Motor neuron (in vitro differentiated cells): ENCODE data around the gene NECAP2. TPM values are rescaled to one million over a fixed set of nuclear protein-coding genes. Genes with fewer than 3 reads are reported as not detected.
A peak's percentile ranks its signal among the peaks of the same experiment; 100 is the strongest.
"Not testable (repeated sequence)": the region's sequence is repeated elsewhere in the genome, so short reads cannot be mapped to it uniquely, and the experiment has no call there.

Experiments
- ATAC-seq, 8 experiments: fragments of 200-7000 bp; cut with Tn5 transposase; replicated peaks in 6 of 8; 2 replicates each; pipeline ENCODE4 v1.8.0; 2021; ENCODE audit warnings: mild to moderate bottlenecking in 8 of 8, moderate library complexity in 8 of 8
- H3K27ac ChIP-seq, 2 donors: fragments of 250-450 bp; sonication (Bioruptor Pico); 2 replicates each; pipeline ENCODE4 v1.9.0; 2021; ENCODE audit warnings: antibody characterized with exemption in 2 of 2, mild to moderate bottlenecking in 2 of 2, moderate library complexity in 1 of 2
- H3K4me1 ChIP-seq, 2 donors: fragments of 250-450 bp; sonication (Bioruptor Pico); replicated peaks in 1 of 2; 2 replicates each; pipeline ENCODE4 v1.6.1; 2021; ENCODE audit warnings: antibody characterized with exemption in 2 of 2, mild to moderate bottlenecking in 2 of 2, moderate library complexity in 1 of 2
- H3K4me3 ChIP-seq, 5 donors: fragments of 250-450 bp; sonication (Bioruptor Pico); 2 replicates each; pipeline ENCODE4 v1.9.0; 2021; ENCODE audit warnings: antibody characterized with exemption in 5 of 5, mild to moderate bottlenecking in 5 of 5, moderate library complexity in 4 of 5
- WGBS, 10 experiments: fragments of 450-650 bp; shearing (Covaris generic); methylation state at CpG; one replicate each; pipeline ENCODE4 v1.0.0; 2022; 5-methylcytosine and 5-hydroxymethylcytosine counted together
- in situ Hi-C, 9 experiments: fragments of 400-800 bp; cut with MboI; loops; one replicate each; pipeline ENCODE4 v1.15.0; 2021; ENCODE audit warnings: low sequenced_read_pairs in 9 of 9, low pct_unique_long_range_greater_than_20kb in 2 of 9; ENCODE audit not compliant: unreplicated experiment in 9 of 9
- total RNA-seq, 8 experiments: library from RNA; unstranded; fragments of 300-600 nt; gene quantifications; 2 replicates each; pipeline versions ENCODE4 v1.2.3 to v1.2.4, GENCODE V29; 2022

The NECAP2 gene
- total RNA-seq, 8 experiments from 2014 or later: 23.9 to 77.3 (median 47.2) TPM

- H3K27ac ChIP-seq: no peak overlapping the region
- no peak for ATAC-seq
- in situ Hi-C loops: no loop called here
- no peak overlapping the region for H3K4me3 ChIP-seq
- no peaks in the 10 kb centered on the region for H3K4me1 ChIP-seq
- WGBS, 10 experiments: 80 to 100% (median 92%) methylated on average over 1 to 6 of the region's 6 CpGs; no CpG with 5 or more reads in 1 of the 10 experiments
Measured at GRCh38 chr1:16450863-16451481, 10.4 kb downstream of the NECAP2 start.

- 85 to 100% (median 93%) methylated on average over 1 to 8 of the region's 13 CpGs; no CpG with 5 or more reads in 4 of the 10 experiments for WGBS, 10 experiments
- in situ Hi-C loops: no loop called here
- Histone ChIP-seq H3K4me1 (no peaks in the 10 kb centered on the region), H3K27ac (no peak overlapping the region), H3K4me3 (no peak overlapping the region)
- ATAC-seq: peak in 2 of 8 experiments; percentile 7 to 17
Measured at GRCh38 chr1:16451841-16452528, 11.5 kb downstream of the NECAP2 start.

DNA sequence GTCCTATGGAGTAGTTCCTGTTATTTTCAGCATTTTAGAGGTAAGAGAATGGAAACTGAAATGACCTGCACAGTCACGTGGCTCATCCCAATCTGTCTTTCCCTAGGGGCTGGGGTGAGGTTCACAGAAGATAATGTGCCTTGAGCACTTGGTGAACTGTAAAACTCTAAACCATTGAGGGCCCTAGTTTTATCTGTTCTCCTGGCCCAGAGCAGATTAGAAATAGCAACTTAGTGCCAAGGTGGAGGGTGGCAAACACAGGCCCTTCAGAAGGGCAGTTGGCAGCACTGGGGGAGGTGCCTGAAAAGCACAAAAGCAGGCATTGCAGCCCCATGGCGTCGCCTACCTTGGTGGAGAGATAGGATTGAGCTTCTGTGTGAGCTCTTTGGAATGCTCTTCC, 14.4 kb downstream of the NECAP2 start:
- 71 to 100% (median 92%) methylated on average over 1 to 2 of the region's 3 CpGs; no CpG with 5 or more reads in 5 of the 10 experiments for WGBS, 10 experiments
- H3K27ac ChIP-seq, ATAC-seq, H3K4me1 ChIP-seq, H3K4me3 ChIP-seq, in situ Hi-C loops: not testable (repeated sequence)

GRCh38 chr1:16456151-16456550, 15.6 kb downstream of the NECAP2 start:
- ATAC-seq: peak in 1 of 8 experiments; percentile 8
- WGBS, 10 experiments: 20 to 100% (median 98%) methylated on average over 1 to 10 of the region's 10 CpGs; no CpG with 5 or more reads in 4 of the 10 experiments
- in situ Hi-C loops, H3K4me3 ChIP-seq, H3K4me1 ChIP-seq, H3K27ac ChIP-seq: not testable (repeated sequence)

DNA sequence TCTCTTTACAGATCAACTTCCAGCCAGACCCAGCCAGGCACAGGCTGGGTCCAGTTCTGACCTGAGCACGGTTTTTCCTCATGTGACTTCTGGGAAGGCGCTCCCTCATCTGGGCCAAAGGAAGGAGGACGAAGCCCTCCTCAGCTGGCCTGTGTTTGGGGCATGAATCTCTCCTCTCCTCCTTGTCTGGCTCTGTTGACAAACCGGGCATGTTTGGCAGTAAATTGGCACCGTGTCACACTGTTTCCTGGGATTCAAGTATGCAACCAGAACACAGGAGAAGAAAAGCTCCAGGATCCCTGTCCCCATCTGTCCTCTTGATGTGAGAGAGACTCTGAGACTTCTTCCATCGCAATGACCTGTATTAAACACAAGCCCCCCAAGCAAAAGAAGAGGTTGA, 18.3 kb downstream of the NECAP2 start:
- H3K4me1 ChIP-seq: no peaks in the 10 kb centered on the region
- H3K4me3 ChIP-seq: no peak overlapping the region
- 72 to 93% (median 81%) methylated on average over 2 to 5 of the region's 6 CpGs; no CpG with 5 or more reads in 2 of the 10 experiments for WGBS, 10 experiments
- H3K27ac ChIP-seq: no peak overlapping the region
- in situ Hi-C loops: no loop called here
- ATAC-seq: peak in 6 of 8 experiments; percentile 5 to 74 (median 63)

DNA sequence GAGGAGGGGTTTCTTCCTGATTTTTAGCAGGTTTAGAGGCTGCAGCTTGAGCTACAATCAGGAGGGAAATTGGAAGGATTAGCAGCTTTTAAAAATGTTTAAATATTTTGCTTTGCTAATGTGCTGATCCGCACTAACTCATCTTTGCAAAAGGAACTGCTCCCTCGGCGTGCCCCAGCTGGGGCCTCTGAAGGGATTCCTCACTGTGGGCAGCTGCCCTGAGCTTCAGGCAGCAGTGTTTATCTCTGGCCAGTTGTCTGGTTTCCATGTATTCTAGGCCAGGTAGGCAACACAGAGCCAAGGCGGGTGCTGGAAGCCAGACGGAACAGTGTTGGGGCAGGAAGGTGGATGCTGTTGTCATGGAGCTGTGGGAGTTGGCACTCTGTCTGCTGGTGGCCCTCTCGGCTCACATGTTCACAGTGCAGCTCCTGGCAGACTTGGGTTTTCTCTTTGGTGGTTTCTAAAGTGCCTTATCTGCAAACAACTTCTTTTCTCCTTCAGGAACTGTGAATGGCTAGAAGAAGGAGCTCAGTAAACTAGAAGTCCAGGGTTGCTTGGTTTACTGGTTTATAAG, 18.9 kb downstream of the NECAP2 start:
- ATAC-seq: peak in 5 of 8 experiments; percentile 34 to 77 (median 59)
- in situ Hi-C loops: no loop called here
- Histone ChIP-seq H3K4me1 (no peaks in the 10 kb centered on the region), H3K27ac (no peak overlapping the region), H3K4me3 (no peak overlapping the region)
- 13 to 100% (median 82%) methylated on average over 1 to 6 of the region's 6 CpGs; no CpG with 5 or more reads in 2 of the 10 experiments for WGBS, 10 experiments

GRCh38 chr1:16461681-16462080, 21.2 kb downstream of the NECAP2 start:
- WGBS, 10 experiments: 60 to 100% (median 97%) methylated on average over 1 to 3 of the region's 3 CpGs; no CpG with 5 or more reads in 6 of the 10 experiments
- in situ Hi-C loops: no loop called here
- no peak overlapping the region for H3K27ac ChIP-seq
- H3K4me3 ChIP-seq: no peak overlapping the region
- ATAC-seq: peak in 1 of 8 experiments; percentile 11
- H3K4me1 ChIP-seq: no peaks in the 10 kb centered on the region

- WGBS, 10 experiments: 94 to 100% (median 95%) methylated on average over 1 to 6 of the region's 7 CpGs; no CpG with 5 or more reads in 2 of the 10 experiments
- H3K27ac ChIP-seq: no peak overlapping the region
- no peaks in the 10 kb centered on the region for H3K4me1 ChIP-seq
- in situ Hi-C loops: no loop called here
- no peak for ATAC-seq
- H3K4me3 ChIP-seq: no peak overlapping the region
Measured at GRCh38 chr1:16462773-16463330, 22.3 kb downstream of the NECAP2 start.

DNA sequence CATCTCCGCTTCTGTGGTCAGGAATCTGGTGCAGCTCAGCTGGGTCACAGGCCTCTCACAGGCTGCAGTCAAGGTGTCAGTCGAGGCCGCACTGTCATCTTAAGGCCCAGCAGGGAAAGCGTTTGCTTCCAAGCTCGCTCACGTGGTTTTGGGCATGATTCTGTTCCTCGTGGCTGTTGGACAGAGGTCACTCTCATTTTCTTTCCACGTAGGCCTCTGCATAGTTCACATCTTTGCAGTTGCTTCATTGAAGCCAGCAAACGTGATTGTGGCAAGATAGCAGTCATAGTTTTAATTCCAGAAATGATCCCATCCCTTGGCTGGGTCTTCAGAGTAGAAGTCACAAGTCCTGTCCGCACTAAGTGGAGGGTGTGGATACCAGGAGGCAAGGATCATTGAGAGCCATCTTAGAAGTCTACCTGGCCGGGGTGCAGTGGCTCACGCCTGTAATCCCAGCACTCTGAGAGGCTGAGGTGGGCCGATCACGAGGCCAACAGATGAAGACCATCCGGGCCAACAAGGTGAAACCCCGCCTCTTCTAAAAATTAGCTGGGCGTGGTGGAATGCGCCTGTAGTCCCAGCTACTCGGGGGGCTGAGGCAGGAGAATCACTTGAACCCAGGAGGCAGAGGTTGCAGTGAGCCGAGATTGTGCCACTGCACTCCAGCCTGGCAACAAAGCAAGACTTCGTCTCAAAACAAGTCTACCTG, 24.5 kb downstream of the NECAP2 start:
- Histone ChIP-seq H3K27ac (no peak overlapping the region), H3K4me1 (peaks cover 0 to 6% of the 10 kb centered on the region in 2 donors), H3K4me3 (no peak overlapping the region)
- 90 to 100% (median 96%) methylated on average over 1 to 15 of the region's 21 CpGs; no CpG with 5 or more reads in 2 of the 10 experiments for WGBS, 10 experiments
- no peak for ATAC-seq
- in situ Hi-C loops: no loop called here

- no peak for ATAC-seq
- no peak overlapping the region for H3K27ac ChIP-seq
- H3K4me1 ChIP-seq: peaks cover 0 to 6% of the 10 kb centered on the region in 2 donors
- 43 to 100% (median 83%) methylated on average over 1 to 3 of the region's 3 CpGs; no CpG with 5 or more reads in 1 of the 10 experiments for WGBS, 10 experiments
- no peak overlapping the region for H3K4me3 ChIP-seq
- in situ Hi-C loops: no loop called here
Measured at GRCh38 chr1:16468558-16468957, 28.0 kb downstream of the NECAP2 start.

GRCh38 chr1:16474166-16474800, 33.8 kb downstream of the NECAP2 start:
- Histone ChIP-seq H3K4me1 (peaks cover 0 to under 1% of the 10 kb centered on the region in 2 donors), H3K27ac (no peak overlapping the region), H3K4me3 (no peak overlapping the region)
- in situ Hi-C loops: no loop called here
- WGBS, 10 experiments: 90 to 96% (median 92%) methylated on average over 2 to 14 of the region's 28 CpGs; no CpG with 5 or more reads in 6 of the 10 experiments
- ATAC-seq: peak in 3 of 8 experiments; percentile 14 to 17 (median 16)

DNA sequence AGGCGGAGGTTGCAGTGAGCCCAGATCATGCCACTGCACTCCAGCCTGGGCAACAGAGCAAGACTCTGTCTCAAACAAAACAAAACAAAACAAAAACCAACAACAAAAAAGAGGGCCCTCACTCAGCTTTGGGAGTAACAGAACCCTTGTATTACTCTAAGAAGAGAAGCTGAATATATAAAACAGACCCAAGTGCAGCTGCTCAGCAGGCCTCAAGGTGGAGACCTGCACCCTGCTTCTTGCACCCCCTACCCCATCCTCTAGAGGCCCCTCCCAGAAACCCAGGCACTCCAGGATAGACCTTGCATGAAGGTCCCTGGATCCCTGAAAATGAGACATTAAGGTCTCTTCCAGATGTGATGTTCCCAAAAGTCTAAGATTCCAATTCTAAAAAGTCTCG, 34.4 kb downstream of the NECAP2 start:
- WGBS, 10 experiments: 90 to 100% (median 100%) methylated on average over 1 to 2 of the region's 2 CpGs; no CpG with 5 or more reads in 3 of the 10 experiments
- in situ Hi-C loops, H3K4me3 ChIP-seq, H3K4me1 ChIP-seq, H3K27ac ChIP-seq: not testable (repeated sequence)
- ATAC-seq: peak in 1 of 8 experiments; percentile 41
